ENCODE data around the gene ZNF296. TPM values are rescaled to one million over a fixed set of nuclear protein-coding genes. Genes with fewer than 3 reads are reported as not detected.

The ZNF296 gene
- total and polyA plus RNA-seq, 2 of the 13 experiments (the other 11 are each of a cell fraction or from before 2014, with no cell fraction given), result 0.26 to 0.62 TPM

DNA sequence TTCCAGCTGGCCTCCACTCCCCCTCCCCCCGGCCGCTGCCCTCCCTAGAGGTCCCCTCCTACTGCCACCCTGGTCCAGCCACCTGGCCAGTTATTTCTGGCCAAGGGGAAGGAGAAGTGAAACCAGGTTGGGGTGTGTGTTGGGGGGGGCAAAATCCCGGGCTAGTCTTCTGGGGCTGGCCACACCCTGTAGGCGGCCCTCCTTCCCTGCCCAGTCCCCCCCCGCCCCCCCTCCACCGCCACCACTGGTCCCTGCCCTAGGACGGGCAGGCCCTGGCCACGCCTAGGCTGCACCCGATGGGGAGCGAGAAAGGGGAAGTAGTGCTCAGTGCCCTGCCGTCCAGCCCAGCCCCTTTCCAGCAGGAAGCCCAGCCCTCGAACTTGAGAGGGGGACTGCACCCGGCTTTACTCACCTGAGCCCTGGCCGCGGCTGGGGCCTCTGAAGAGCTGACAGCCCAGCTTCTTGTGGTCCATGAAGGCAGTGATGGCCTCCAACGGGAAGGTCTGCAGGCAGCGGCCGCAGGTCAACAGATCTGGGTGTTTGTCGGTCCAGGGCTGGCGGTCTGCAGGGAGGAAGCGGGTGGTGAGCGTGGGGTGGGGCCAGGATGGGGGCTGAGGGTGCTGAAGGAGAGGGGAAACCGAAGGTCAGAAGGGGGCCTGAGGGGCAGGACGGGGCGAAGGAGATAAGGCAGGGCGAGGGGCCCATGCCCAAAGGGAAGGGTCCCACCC, 813 bp downstream of the ZNF296 start:
- no TSS peak for BruUV-seq (replicated peaks)
- FAIRE-seq, result no peak
- Histone ChIP-seq H4K20me1 (ENCODE audit: insufficient read depth, low read length) (no peaks in the 10 kb centered on the region), H3K27me3 (ENCODE audit: control insufficient read depth in 1 of 2, insufficient read depth in 2 of 2, low read length in 2 of 2) (no peaks in the 10 kb centered on the region; a peak in 1 of 5 replicates), H3K9ac (ENCODE audit: insufficient read depth, low read depth, low read length) (peak overlapping the region; percentile 67), H3K9me3 (ENCODE audit: low read length) (no peaks in the 10 kb centered on the region), H3K79me2 (ENCODE audit: insufficient read depth, low read length) (peaks cover 14% of the 10 kb centered on the region), H3K4me3 (replicated peaks in 1 of 3; ENCODE audit: insufficient read depth in 1 of 3, low read depth in 2 of 3, low read length in 3 of 3) (peak overlapping the region; percentile 58 to 88 (median 82)), H3K36me3 (replicated peaks in 1 of 2; ENCODE audit: control insufficient read depth in 1 of 2, insufficient read depth in 2 of 2, low read length in 2 of 2) (peaks cover 4 to 9% of the 10 kb centered on the region in 2 experiments; a peak in 3 of 5 replicates), H2AFZ (ENCODE audit: low read length) (no peak overlapping the region), H3K4me1 (ENCODE audit: insufficient read depth, low read length) (peaks cover 35% of the 10 kb centered on the region), H3K4me2 (ENCODE audit: low read depth, low read length) (peak overlapping the region; percentile 84), H3K27ac (ENCODE audit: extremely low read length, insufficient read depth, low read length) (peak overlapping the region; percentile 57)
- POLR2A ChIA-PET, result interaction anchor here (0.7 to 3.1 kb wide), 6 partner anchors 10 to 37 kb away, joined by 3 to 10 read pairs (median 4); partner anchors contain the start of genes CLASRP and PPP1R37
- CTCF ChIA-PET (ENCODE audit: low intra/inter-chr PET ratio, low total read pairs), result no interaction called here
- WGBS (ENCODE audit: low lambda C conversion rate), result 7% methylated on average over 20 of the region's 26 CpGs
- in situ Hi-C loops (cut with HindIII; ENCODE audit: extremely low pct_ligation_motif_present, low pct_unique_long_range_greater_than_20kb), result no loop called here
- peak; percentile 49 for ATAC-seq
- DNase-seq (ENCODE audit: low spot score), result peak; percentile 39
- intact Hi-C loops (cut with micrococcal nuclease; ENCODE audit: unreplicated experiment), result loop anchor here (5.0 kb wide), 1 partner anchor 52 kb away; no protein-coding TSS in a partner anchor
- TF ChIP-seq, protein P1, sequence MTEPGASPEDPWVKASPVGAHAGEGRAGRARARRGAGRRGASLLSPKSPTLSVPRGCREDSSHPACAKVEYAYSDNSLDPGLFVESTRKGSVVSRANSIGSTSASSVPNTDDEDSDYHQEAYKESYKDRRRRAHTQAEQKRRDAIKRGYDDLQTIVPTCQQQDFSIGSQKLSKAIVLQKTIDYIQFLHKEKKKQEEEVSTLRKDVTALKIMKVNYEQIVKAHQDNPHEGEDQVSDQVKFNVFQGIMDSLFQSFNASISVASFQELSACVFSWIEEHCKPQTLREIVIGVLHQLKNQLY (CRISPR knock-in tag; IDR thresholded peaks at IDR 0.05), result no peak
- TF ChIP-seq, protein P2, sequence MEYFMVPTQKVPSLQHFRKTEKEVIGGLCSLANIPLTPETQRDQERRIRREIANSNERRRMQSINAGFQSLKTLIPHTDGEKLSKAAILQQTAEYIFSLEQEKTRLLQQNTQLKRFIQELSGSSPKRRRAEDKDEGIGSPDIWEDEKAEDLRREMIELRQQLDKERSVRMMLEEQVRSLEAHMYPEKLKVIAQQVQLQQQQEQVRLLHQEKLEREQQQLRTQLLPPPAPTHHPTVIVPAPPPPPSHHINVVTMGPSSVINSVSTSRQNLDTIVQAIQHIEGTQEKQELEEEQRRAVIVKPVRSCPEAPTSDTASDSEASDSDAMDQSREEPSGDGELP (IDR thresholded peaks at IDR 0.05; ENCODE audit: borderline replicate concordance, low read depth), result peak; percentile 17; the same call in 1 of the 2 replicates
- TF ChIP-seq HDAC1 (CRISPR knock-in tag; IDR thresholded peaks at IDR 0.05), result peak; percentile 1; the same call in 1 of the 2 replicates
- peak; percentile 32; the same call in 1 of the 2 replicates for TF ChIP-seq KLF13 (CRISPR knock-in tag; IDR thresholded peaks at IDR 0.05)
- TF ChIP-seq STAT5B (CRISPR knock-in tag; IDR thresholded peaks at IDR 0.05), result no peak
- TF ChIP-seq, protein P3, sequence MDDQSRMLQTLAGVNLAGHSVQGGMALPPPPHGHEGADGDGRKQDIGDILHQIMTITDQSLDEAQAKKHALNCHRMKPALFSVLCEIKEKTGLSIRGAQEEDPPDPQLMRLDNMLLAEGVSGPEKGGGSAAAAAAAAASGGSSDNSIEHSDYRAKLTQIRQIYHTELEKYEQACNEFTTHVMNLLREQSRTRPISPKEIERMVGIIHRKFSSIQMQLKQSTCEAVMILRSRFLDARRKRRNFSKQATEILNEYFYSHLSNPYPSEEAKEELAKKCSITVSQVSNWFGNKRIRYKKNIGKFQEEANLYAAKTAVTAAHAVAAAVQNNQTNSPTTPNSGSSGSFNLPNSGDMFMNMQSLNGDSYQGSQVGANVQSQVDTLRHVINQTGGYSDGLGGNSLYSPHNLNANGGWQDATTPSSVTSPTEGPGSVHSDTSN (CRISPR knock-in tag; IDR thresholded peaks at IDR 0.05; ENCODE audit: borderline replicate concordance), result no peak
- TF ChIP-seq, protein P4, sequence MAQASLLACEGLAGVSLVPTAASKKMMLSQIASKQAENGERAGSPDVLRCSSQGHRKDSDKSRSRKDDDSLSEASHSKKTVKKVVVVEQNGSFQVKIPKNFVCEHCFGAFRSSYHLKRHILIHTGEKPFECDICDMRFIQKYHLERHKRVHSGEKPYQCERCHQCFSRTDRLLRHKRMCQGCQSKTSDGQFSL (CRISPR knock-in tag; IDR thresholded peaks at IDR 0.05), result peak; percentile 28; the same call in 1 of the 2 replicates
- TF ChIP-seq, protein P5, sequence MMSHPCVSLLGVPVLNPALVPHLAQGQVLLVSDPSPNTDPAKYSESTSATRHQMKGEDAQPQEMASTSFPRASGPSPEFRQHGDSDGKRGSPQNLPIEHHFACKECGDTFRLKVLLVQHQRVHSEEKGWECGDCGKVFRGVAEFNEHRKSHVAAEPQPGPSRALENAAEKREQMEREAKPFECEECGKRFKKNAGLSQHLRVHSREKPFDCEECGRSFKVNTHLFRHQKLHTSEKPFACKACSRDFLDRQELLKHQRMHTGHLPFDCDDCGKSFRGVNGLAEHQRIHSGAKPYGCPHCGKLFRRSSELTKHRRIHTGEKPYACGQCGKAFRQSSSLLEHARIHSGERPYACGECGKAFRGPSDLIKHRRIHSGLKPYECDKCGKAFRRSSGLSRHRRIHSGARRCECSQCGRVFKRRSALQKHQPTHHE (CRISPR knock-in tag; IDR thresholded peaks at IDR 0.05; ENCODE audit: borderline replicate concordance), result 0 out of 2 replicates have a peak, but pooled peaks have one; percentile 43
- TF ChIP-seq ZNF296 (CRISPR knock-in tag; conservative IDR thresholded peaks at IDR 0.05), result peak; percentile 33; the same call in 1 of the 2 replicates
- TF ChIP-seq RBM22 (optimal IDR thresholded peaks at IDR 0.05; ENCODE audit: low read length), result no peak
- no peak for TF ChIP-seq ZNF703 (CRISPR knock-in tag; IDR thresholded peaks at IDR 0.05; ENCODE audit: borderline replicate concordance)
- peak; percentile 7; the same call in 1 of the 2 replicates for TF ChIP-seq SALL1 (CRISPR knock-in tag; IDR thresholded peaks at IDR 0.05)
- no peak for TF ChIP-seq HOXA7 (CRISPR knock-in tag; IDR thresholded peaks at IDR 0.05)
- TF ChIP-seq ZNF496 (CRISPR knock-in tag; IDR thresholded peaks at IDR 0.05; ENCODE audit: insufficient replicate concordance), result no peak
- TF ChIP-seq AGO2 (optimal IDR thresholded peaks at IDR 0.05; ENCODE audit: low read depth, low read length), result peak; percentile 19
- TF ChIP-seq HNRNPUL1 (IDR thresholded peaks at IDR 0.05; ENCODE audit: low read depth, low read length), result no peak
- TF ChIP-seq, protein P6, sequence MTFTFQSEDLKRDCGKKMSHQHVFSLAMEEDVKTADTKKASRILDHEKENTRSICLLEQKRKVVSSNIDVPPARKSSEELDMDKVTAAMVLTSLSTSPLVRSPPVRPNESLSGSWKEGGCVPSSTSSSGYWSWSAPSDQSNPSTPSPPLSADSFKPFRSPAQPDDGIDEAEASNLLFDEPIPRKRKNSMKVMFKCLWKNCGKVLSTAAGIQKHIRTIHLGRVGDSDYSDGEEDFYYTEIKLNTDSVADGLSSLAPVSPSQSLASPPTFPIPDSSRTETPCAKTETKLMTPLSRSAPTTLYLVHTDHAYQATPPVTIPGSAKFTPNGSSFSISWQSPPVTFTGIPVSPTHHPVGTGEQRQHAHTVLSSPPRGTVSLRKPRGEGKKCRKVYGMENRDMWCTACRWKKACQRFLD (CRISPR knock-in tag; IDR thresholded peaks at IDR 0.05; ENCODE audit: borderline replicate concordance), result no peak
